ENCODE measurements around the gene ZKSCAN4. TPM values are rescaled to one million over a fixed set of nuclear protein-coding genes. Genes with fewer than 3 reads are reported as not detected.

The ZKSCAN4 gene
- 2.6 and 3.1 TPM in 2 replicates for total RNA-seq

GRCh38 chr6:28252009-28252975, at the start of gene ZKSCAN4:
ZKSCAN4 (minus strand) TSS chr6:28252269; CDS start chr6:28251980, 289 bp downstream.

GRCh38 chr6:28281288-28282064, 29.4 kb upstream of the ZKSCAN4 start, which contains the start of gene PGBD1:
PGBD1 (plus strand) TSS chr6:28281572; CDS start chr6:28283814, 2,242 bp downstream.

GRCh38 chr6:28266962-28267694, 15.1 kb upstream of the ZKSCAN4 start, which contains the start of gene ZSCAN26:
ZSCAN26 (plus strand) TSS chr6:28267143; CDS start chr6:28271920, 4,777 bp downstream.

GRCh38 chr6:28258877-28259777, 7.1 kb upstream of the ZKSCAN4 start, which contains the start of gene NKAPL:
NKAPL (plus strand) TSS chr6:28259297; CDS start chr6:28259372, 75 bp downstream.

GRCh38 chr6:28225056-28225834, 26.8 kb downstream of the ZKSCAN4 start, which contains the start of gene ZSCAN9:
ZSCAN9 (plus strand) TSS chr6:28225275; CDS start chr6:28227085, 1,810 bp downstream.

Other genes with a start within 250 kb of the ZKSCAN4 start
- 2.0 and 2.5 TPM in 2 replicates for gene ZNF165, start 171.7 kb downstream of the ZKSCAN4 start, total RNA-seq
- gene ZSCAN16, start 127.7 kb downstream of the ZKSCAN4 start, total RNA-seq: 1.4 and 2.0 TPM in 2 replicates
- 5.4 and 5.7 TPM in 2 replicates for gene ZKSCAN8, start 110.4 kb downstream of the ZKSCAN4 start, total RNA-seq
- 3.9 and 7.0 TPM in 2 replicates for gene ZSCAN9, start 27.0 kb downstream of the ZKSCAN4 start, total RNA-seq
- 0.56 and 1.0 TPM in 2 replicates for gene NKAPL, start 7.0 kb upstream of the ZKSCAN4 start, total RNA-seq
- 5.0 and 7.4 TPM in 2 replicates for gene ZSCAN26, start 14.9 kb upstream of the ZKSCAN4 start, total RNA-seq
- 1.1 and 2.8 TPM in 2 replicates for gene PGBD1, start 29.3 kb upstream of the ZKSCAN4 start, total RNA-seq
- gene ZSCAN31, start 83.9 kb upstream of the ZKSCAN4 start, total RNA-seq: 4.2 and 5.0 TPM in 2 replicates
- 2.2 and 3.7 TPM in 2 replicates for gene ZKSCAN3, start 97.7 kb upstream of the ZKSCAN4 start, total RNA-seq
- 3.4 and 3.5 TPM in 2 replicates for gene ZSCAN12, start 147.5 kb upstream of the ZKSCAN4 start, total RNA-seq
- 0.74 and 1.4 TPM in 2 replicates for gene ZSCAN23, start 191.2 kb upstream of the ZKSCAN4 start, total RNA-seq

Measured in airway epithelial cell (primary cell).